NCI-H2196 (cell line): ENCODE results near the gene AP1S3.
A peak's percentile ranks its signal among the peaks of the same experiment; 100 is the strongest.
"Not testable (repeated sequence)": the region's sequence is repeated elsewhere in the genome, so short reads cannot be mapped to it uniquely, and the experiment has no call there.

ENCODE experiments used
- DNase-seq: peaks from one replicate; lab custom pipeline; 2025; ENCODE audit not compliant: unreplicated experiment; lab: John Stamatoyannopoulos, UW

AP1S3 gene

DNA sequence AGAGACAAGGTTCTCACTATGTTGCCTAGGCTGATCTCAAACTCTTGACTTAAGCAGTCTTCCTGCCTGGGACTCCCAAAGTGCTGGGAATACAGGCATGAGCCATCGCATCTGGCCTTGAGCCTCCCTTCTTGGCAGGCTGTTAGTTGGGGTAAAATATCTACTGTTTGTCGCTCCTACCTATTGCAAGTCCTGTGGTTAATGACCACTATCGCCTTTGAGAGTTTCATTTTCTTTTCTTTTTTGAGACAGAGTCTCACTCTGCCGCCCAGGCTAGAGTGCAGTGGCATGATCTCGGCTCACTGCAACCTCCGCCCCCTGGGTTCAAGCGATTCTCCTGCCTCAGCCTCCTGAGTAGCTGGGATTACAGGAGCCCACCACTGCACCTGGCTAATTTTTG is 75.6 kb downstream of the AP1S3 start:
- DNase-seq, result not testable (repeated sequence)

DNA sequence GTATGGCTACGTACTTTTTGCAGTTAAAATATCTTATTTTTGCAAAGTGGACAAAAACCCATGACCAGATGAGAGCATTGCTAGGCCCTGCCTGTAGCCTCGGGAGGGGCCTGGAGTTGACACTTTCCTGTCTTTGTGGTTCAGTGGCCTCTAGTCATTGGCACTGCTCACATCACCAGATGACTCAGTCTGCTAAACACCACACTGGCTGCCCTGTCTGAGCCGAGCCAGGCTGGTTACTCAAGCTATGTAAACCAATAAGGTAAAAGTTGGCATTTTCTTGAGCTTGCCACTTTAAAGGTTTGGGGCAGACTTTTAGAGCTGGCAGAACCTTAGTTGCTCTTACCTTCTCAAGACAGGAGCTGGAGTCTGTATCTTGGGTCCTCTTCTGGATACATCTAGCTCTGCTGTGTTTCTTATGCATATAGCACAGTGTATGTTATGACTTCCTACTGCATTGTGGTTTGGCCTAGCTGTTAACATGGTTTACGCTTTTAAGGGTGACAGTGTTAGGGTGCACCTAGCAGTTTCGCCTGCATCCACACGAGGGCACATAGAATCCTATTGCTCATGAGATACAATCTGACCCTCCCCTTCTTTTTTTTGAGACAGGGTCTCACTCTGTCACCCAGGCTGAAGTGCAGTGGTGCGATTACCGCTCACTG is 76.4 kb downstream of the AP1S3 start:
- DNase-seq, result no peak

DNA sequence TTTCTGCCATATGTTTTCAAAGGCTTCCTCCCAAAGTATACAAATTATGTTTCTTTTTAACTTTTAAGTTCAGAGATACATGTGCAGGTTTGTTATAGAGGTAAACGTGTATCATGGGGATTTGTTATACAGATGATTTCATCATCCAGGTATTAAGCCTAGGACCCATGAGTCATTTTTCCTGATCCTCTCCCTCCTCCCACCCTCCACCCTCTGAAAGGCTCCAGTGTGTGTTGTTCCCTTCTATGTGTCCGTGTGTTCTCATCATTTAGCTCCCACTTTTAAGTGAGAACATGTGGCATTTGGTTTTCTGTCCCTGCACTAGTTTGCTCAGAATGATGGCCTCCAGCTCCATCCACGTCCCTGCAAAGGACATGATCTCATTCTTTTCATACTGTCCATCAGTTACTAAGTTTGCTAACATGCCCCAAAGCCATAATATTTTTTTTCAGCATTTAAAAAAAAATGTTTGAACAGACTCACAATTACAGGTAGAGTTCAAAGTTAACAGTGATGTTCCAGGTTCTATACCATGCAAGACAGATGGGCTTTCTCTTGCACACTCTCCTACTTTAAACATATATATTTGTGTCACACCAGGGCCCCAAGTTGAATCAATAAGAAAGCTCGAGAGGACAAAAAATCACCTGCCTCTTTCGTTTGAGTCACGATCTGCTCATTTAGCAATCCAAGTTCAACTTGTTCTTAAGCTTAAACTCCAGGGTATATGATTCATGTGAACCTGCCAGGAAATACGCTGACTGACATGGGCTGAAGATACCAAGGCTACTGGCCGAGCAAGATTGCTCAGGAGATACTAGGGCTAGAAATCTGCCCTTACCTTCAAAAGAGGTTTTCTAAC is 77.6 kb downstream of the AP1S3 start:
- no peak for DNase-seq

GRCh38 chr2:223758131-223758840 is 79.1 kb downstream of the AP1S3 start:
- no peak for DNase-seq

DNA sequence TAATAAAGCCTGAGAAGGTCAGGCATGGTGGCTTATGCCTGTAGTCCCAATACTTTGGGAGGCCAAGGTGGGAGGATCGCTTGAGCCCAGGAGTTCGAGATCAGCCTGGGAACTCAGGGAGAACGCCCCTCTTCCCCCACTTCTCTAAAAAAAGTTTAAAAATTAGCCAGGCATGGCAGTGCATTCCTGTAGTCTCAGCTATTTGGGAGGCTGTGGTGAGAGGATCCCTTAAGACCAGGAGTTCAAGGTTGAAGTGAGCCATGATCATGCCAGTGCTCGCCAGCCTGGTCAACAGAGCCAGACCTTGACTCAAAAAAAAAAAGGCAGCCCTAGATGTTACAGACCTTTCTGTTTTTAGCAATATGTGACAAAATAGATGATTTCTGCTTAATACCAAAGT is 83.4 kb downstream of the AP1S3 start:
- no peak for DNase-seq

GRCh38 chr2:223751012-223751411 is 86.4 kb downstream of the AP1S3 start:
- DNase-seq, result no peak

GRCh38 chr2:223747392-223748042 is 89.9 kb downstream of the AP1S3 start:
- DNase-seq, result no peak

GRCh38 chr2:223746611-223747010 is 90.8 kb downstream of the AP1S3 start:
- no peak for DNase-seq

DNA sequence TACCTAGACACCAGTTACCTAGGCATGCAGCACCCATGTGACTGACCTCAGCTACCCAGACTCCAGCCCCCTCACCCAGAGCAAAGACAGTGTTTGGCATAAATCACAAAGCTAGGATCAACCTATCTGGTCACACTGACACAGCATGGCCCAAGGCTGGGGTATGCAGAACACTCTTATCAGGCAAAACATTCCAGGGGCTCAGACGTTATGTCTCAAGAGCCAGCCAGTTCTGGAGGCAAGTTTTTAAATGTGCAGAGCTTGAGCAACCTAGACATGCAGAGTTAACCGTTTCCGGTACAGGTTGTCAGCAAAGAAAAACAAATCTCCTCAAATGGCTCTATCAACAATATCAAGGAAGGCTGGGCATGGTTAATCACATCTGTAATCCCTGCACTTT is 92.8 kb downstream of the AP1S3 start:
- DNase-seq, result no peak

DNA sequence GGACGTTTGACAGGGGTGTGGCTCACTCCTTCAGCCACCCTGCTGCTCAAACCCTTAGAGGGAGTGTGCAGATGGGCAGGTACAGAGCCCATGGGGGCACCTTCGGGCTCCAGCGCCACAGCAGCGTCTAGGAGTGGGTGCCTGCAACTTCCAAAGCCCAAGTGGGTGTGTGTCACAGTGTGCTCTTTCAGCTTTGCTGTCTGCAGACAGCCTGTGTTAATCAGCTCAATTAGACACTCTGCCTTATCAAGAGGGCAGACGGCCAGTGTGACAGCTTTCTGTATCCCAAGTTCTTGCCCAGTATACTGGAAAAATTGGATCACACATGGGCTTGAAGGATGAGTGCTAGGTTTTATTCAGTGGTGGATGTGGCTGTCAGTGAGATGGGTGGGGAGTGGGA is 96.7 kb downstream of the AP1S3 start:
- DNase-seq, result no peak

GRCh38 chr2:223737207-223737606 is 100.2 kb downstream of the AP1S3 start:
- DNase-seq, result no peak

GRCh38 chr2:223736488-223736887 is 100.9 kb downstream of the AP1S3 start:
- no peak for DNase-seq

DNA sequence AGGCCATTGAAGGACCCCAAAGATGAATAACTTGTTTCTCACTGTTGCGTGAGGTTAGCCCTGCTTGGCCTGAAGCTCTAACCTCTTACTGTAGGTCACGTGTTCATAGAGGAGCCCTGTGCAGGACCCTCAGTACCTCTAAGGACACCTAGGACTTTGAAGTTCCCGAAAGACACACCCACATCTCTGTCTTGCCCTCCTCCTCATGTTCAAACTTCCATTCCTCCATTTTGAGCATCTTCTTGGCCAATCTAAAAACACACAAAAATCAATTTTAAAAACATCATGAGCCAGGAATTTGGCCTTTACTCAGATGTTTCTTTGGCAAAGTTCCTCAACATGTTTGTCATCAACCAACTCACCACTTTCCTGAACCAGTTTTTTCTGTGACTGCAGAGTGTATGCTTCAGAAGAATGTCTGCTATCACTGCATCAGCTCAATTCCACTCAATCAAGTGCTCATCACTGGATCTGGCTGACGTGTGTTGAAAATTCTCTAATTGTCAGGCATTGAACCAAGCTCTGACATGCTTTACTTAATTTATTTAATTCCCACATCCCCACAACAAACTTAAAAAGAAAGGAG is 101.6 kb downstream of the AP1S3 start:
- DNase-seq, result peak; percentile 32

DNA sequence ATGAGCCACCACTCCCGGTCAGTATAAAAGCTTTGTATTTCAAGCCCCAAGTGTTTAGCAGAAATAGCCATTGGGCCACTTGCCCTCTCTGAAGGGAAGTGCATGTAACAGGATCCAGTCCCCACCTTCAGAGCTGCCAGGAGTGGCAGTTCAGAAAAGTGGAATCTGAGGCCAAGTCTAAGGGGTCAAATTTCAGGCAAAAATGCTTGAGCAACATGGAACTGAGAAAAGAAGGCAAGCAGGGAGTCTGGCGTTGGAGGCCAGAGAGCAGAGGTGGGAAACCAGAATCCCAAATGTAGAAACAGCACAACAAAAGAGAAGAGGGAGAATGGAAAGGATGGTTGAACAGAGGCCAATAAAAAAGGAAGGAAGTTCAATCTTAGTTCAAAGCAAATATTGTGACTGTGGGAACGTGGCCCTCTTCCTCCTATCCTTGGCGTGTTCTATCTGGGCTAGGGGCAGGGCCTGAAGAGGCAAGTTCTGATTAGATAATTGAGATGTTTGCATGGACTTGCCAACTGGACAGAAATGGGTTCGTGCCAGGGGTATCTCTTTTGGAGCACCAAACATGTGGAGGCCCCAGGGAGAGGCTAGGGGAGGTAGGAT is 102.2 kb downstream of the AP1S3 start:
- no peak for DNase-seq

DNA sequence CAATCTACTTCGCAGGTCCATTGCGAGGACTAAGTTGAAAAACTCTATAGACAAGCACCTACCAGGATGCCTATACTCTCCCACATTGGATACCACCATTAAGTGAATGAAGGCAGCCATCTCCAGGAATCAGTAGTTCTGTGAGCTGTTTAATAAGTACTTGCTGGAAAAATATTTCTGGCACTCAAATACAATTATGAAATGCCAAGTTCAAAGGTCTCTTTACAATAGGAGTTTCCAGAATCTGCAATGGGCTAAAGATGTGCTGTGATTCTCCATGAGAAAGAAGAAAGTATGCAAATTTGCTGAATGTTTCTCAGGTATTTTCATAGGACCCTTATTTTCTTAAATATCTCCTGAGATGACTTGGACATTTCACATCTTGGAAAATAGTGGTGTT is 103.0 kb downstream of the AP1S3 start:
- no peak for DNase-seq

- DNase-seq, result no peak
Measured at GRCh38 chr2:223732346-223732745, 105.0 kb downstream of the AP1S3 start.

GRCh38 chr2:223731503-223731902 is 105.9 kb downstream of the AP1S3 start:
- DNase-seq, result no peak

- no peak for DNase-seq
Measured at GRCh38 chr2:223729781-223730180, 107.6 kb downstream of the AP1S3 start.

GRCh38 chr2:223727562-223727961 is 109.8 kb downstream of the AP1S3 start:
- peak; percentile 21 for DNase-seq
